Activated CD4-positive, alpha-beta T cell treated with anti-CD3 and anti-CD28 coated beads for 24 hours (primary cell): ENCODE results near the gene DDR2.

Experiments used
- DNase-seq, 2 donors: peaks; one replicate each; pipeline ENCODE4 v3.0.0-alpha.2; 2020; ENCODE audit warnings: low read depth in 2 of 2

The DDR2 gene

GRCh38 chr1:162629651-162630050 lies 2.6 kb upstream of the DDR2 start:
- DNase-seq = no peak

- DNase-seq = no peak
Observed at GRCh38 chr1:162631546-162632191, 595 bp upstream of the DDR2 start.

- DNase-seq = no peak
Observed at GRCh38 chr1:162632698-162633080, 425 bp downstream of the DDR2 start.

- no peak for DNase-seq
Observed at GRCh38 chr1:162633081-162633762, 958 bp downstream of the DDR2 start.

GRCh38 chr1:162635418-162635817 lies 3.2 kb downstream of the DDR2 start:
- DNase-seq = no peak

GRCh38 chr1:162639718-162640117 lies 7.5 kb downstream of the DDR2 start:
- no peak for DNase-seq

- DNase-seq = no peak
Observed at GRCh38 chr1:162641114-162641513, 8.8 kb downstream of the DDR2 start.

- DNase-seq = no peak
Observed at GRCh38 chr1:162644986-162645314, 12.7 kb downstream of the DDR2 start.

GRCh38 chr1:162645666-162646065 lies 13.4 kb downstream of the DDR2 start:
- DNase-seq = no peak

GRCh38 chr1:162649583-162649982 lies 17.3 kb downstream of the DDR2 start:
- DNase-seq = no peak

- DNase-seq = no peak
Observed at GRCh38 chr1:162654915-162655620, 22.8 kb downstream of the DDR2 start.

- no peak for DNase-seq
Observed at GRCh38 chr1:162656266-162656665, 24.0 kb downstream of the DDR2 start.

- no peak for DNase-seq
Observed at GRCh38 chr1:162660574-162660973, 28.3 kb downstream of the DDR2 start.

- DNase-seq = no peak
Observed at GRCh38 chr1:162661336-162661735, 29.1 kb downstream of the DDR2 start.

- no peak for DNase-seq
Observed at GRCh38 chr1:162662013-162662412, 29.7 kb downstream of the DDR2 start.

GRCh38 chr1:162663086-162663485 lies 30.8 kb downstream of the DDR2 start:
- DNase-seq = no peak

GRCh38 chr1:162663589-162664106 lies 31.4 kb downstream of the DDR2 start:
- DNase-seq = no peak

GRCh38 chr1:162666006-162666645 lies 33.9 kb downstream of the DDR2 start:
- DNase-seq = no peak

GRCh38 chr1:162667381-162668080 lies 35.3 kb downstream of the DDR2 start:
- no peak for DNase-seq

GRCh38 chr1:162670928-162671663 lies 38.8 kb downstream of the DDR2 start:
- DNase-seq = no peak
